GM12878 (cell line): ENCODE data around the gene DIAPH3. TPM values are rescaled to one million over a fixed set of nuclear protein-coding genes. Genes with fewer than 3 reads are reported as not detected.

Experiments
- ATAC-seq: fragments of 200-7000 bp; cut with Tn5 transposase; 3 replicates; pipeline ENCODE4 v1.9.1; 2020; ENCODE audit warnings: mild to moderate bottlenecking, moderate library complexity
- BruUV-seq: library from RNA; stranded (reverse); fragments of 400-500 nt; replicated peaks from 2 replicates; lab custom pipeline; 2021; lab: Mats Ljungman, UMichigan
- CTCF ChIA-PET: fragments of 300-600 bp; sonication (Branson Sonifier 250); formaldehyde crosslinking; extraction: SDS; loops from one replicate; lab custom pipeline; 2021; ENCODE audit warnings: inconsistent platforms; lab: Yijun Ruan, JAX
- POLR2A ChIA-PET: fragments of 350-600 bp; formaldehyde crosslinking; extraction: SDS; loops from one replicate; lab custom pipeline; 2021; ENCODE audit warnings: inconsistent platforms; lab: Charles Lee
- RAD21 ChIA-PET: fragments of 300-600 bp; sonication (Branson Sonifier 250); formaldehyde crosslinking; loops from one replicate; lab custom pipeline; 2023; ENCODE audit warnings: antibody characterized with exemption; ENCODE audit not compliant: unreplicated experiment; lab: Charles Lee
- SMC1A ChIA-PET: fragments of 300-600 bp; sonication (Branson Sonifier 250); formaldehyde crosslinking; loops from one replicate; lab custom pipeline; 2023; ENCODE audit not compliant: unreplicated experiment, uncharacterized antibody; lab: Charles Lee
- DNase-seq: peaks from one replicate; pipeline ENCODE4 v3.0.0-alpha.2; 2011; ENCODE audit warnings: low read depth, low spot score
- FAIRE-seq: peaks from 3 replicates; lab custom pipeline; 2011; peaks lifted over from hg19 to GRCh38; lab: Jason Lieb, UNC
- H2AFZ ChIP-seq: 2 replicates; pipeline ENCODE4 v1.6.0; 2011; ENCODE audit warnings: low read depth, low read length, control low read depth; ENCODE audit not compliant: control insufficient read depth
- H3K27ac ChIP-seq: 2 replicates; pipeline ENCODE4 v1.5.1; 2011; ENCODE audit warnings: control low read depth; ENCODE audit not compliant: control insufficient read depth, insufficient read depth
- H3K27me3 ChIP-seq, 2 experiments: replicated peaks in 1 of 2; 2 replicates each; pipeline versions ENCODE4 v1.6.0 to v1.6.1; 2011; ENCODE audit warnings: low read length in 1 of 2; ENCODE audit not compliant: control insufficient read depth in 2 of 2, insufficient read depth in 2 of 2
- H3K36me3 ChIP-seq, 2 experiments: 2 replicates each; pipeline ENCODE4 v1.5.1; 2011; ENCODE audit warnings: low read length in 1 of 2; ENCODE audit not compliant: control insufficient read depth in 2 of 2, insufficient read depth in 2 of 2
- H3K4me1 ChIP-seq: 2 replicates; pipeline ENCODE4 v1.6.1; 2011; ENCODE audit warnings: mild to moderate bottlenecking, low read length, moderate library complexity, mixed read lengths; ENCODE audit not compliant: control insufficient read depth, insufficient read depth
- H3K4me2 ChIP-seq: 2 replicates; pipeline ENCODE4 v1.6.0; 2011; ENCODE audit warnings: control low read depth; ENCODE audit not compliant: control insufficient read depth, insufficient read depth
- H3K4me3 ChIP-seq: fragments of 200-600 bp; sonication (generic); 2 replicates; pipeline ENCODE4 v1.5.1; 2016
- H3K79me2 ChIP-seq: 2 replicates; pipeline ENCODE4 v1.6.0; 2011; ENCODE audit warnings: low read length; ENCODE audit not compliant: control insufficient read depth, insufficient read depth
- H3K9ac ChIP-seq: 2 replicates; pipeline ENCODE4 v1.8.0; 2011; ENCODE audit warnings: low read length, control low read depth, mixed read lengths; ENCODE audit not compliant: control insufficient read depth, insufficient read depth
- H3K9me3 ChIP-seq: replicated peaks from 3 replicates; pipeline ENCODE4 v1.5.1; 2011; ENCODE audit warnings: mild to moderate bottlenecking, low read length; ENCODE audit not compliant: control insufficient read depth, insufficient read depth
- H4K20me1 ChIP-seq: 2 replicates; pipeline ENCODE4 v1.6.0; 2011; ENCODE audit not compliant: control insufficient read depth, insufficient read depth
- BRCA1 ChIP-seq: IDR thresholded peaks from 2 replicates; pipeline ENCODE4 v1.6.1; 2011; ENCODE audit warnings: low read depth, low read length, improper control_type of control experiment
- CBX5 ChIP-seq: sonication (generic); IDR thresholded peaks from 2 replicates; pipeline ENCODE4 v1.6.1; 2016; ENCODE audit warnings: low read depth, moderate library complexity, mild to moderate bottlenecking, inconsistent platforms
- CREM ChIP-seq: IDR thresholded peaks from 2 replicates; pipeline ENCODE4 v1.6.1; 2014; ENCODE audit warnings: antibody characterized with exemption, low read depth
- ELK1 ChIP-seq: IDR thresholded peaks from 2 replicates; pipeline ENCODE4 v1.6.1; 2012; ENCODE audit warnings: low read depth, low read length, improper control_type of control experiment
- ESRRA ChIP-seq: IDR thresholded peaks from 2 replicates; pipeline ENCODE4 v1.6.1; 2012; ENCODE audit warnings: mild to moderate bottlenecking, low read length, improper control_type of control experiment
- FOXM1 ChIP-seq: IDR thresholded peaks from 2 replicates; pipeline ENCODE4 v1.6.1; 2012; ENCODE audit warnings: low read depth, mild to moderate bottlenecking, inconsistent platforms, low read length, moderate library complexity
- HCFC1 ChIP-seq: fragments of 150-350 bp; IDR thresholded peaks from 2 replicates; pipeline ENCODE4 v1.6.1; 2014; ENCODE audit warnings: low read length
- IKZF2 ChIP-seq, 2 experiments: fragments of 450-650 bp; IDR thresholded peaks; 2 replicates each; pipeline ENCODE4 v1.6.1; 2017; ENCODE audit warnings: mild to moderate bottlenecking in 2 of 2, moderate library complexity in 2 of 2
- NR2C1 ChIP-seq: fragments of 450-650 bp; IDR thresholded peaks from 2 replicates; pipeline ENCODE4 v1.6.1; 2017; ENCODE audit warnings: antibody characterized with exemption, mild to moderate bottlenecking, moderate library complexity
- TBL1XR1 ChIP-seq: IDR thresholded peaks from 2 replicates; pipeline ENCODE4 v1.6.1; 2012; ENCODE audit warnings: low read depth, low read length, improper control_type of control experiment
- YY1 ChIP-seq: IDR thresholded peaks from 2 replicates; pipeline ENCODE4 v1.6.1; 2011; ENCODE audit warnings: low read depth, mild to moderate bottlenecking, low read length
- ZBED1 ChIP-seq: IDR thresholded peaks from 2 replicates; pipeline ENCODE4 v1.6.1; 2016; ENCODE audit warnings: borderline replicate concordance
- whole genome bisulfite sequencing: methylation state at CpG from one replicate; pipeline ENCODE4 v1.1.6; 2016; ENCODE audit warnings: low lambda C conversion rate; ENCODE audit not compliant: insufficient replicate concordance, insufficient coverage; ENCODE audit errors: missing lambda C conversion rate; 5-methylcytosine and 5-hydroxymethylcytosine counted together
- in situ Hi-C: fragments of 300-500 bp; cut with MboI; formaldehyde crosslinking; loops from 9 replicates; pipeline ENCODE4 v1.14.3; 2018; ENCODE audit warnings: mixed read lengths
- intact Hi-C: fragments of 100-400 bp; cut with micrococcal nuclease; formaldehyde crosslinking; loops from one replicate; pipeline ENCODE4 v1.14.2; 2022; ENCODE audit not compliant: unreplicated experiment
- polyA plus RNA-seq, 11 experiments: library from polyadenylated mRNA; depleted of rRNA in 4 of 11; unstranded in 6 of 11; stranded (reverse) in 5 of 11; fragments of >200 nt; fragmentation: Nextera tagmentation in 4 of 11; fragmentation: Illumina TruSeq in 1 of 11; extraction: Ambion mirVana in 4 of 11; extraction: Trizol in 1 of 11; gene quantifications; 1 replicate in 1 of 11; 2 replicates in 10 of 11; pipeline versions ENCODE4 v1.2.1 to v1.2.3, GENCODE V29; 2011 to 2016; ENCODE audit warnings: inconsistent platforms in 2 of 11, missing spikeins in 2 of 11, low read depth in 1 of 11
- total RNA-seq, 4 experiments: library from RNA; depleted of rRNA in 3 of 4; stranded (reverse); fragments of >200 nt in 3 of 4; fragmentation: Illumina TruSeq in 1 of 4; extraction: Trizol in 1 of 4; gene quantifications; 2 replicates each; pipeline versions ENCODE4 v1.2.1 to v1.2.3, GENCODE V29; 2013 to 2021
- TF ChIP-seq, protein P1 (sequence below): fragments of 450-650 bp; IDR thresholded peaks from 2 replicates; pipeline ENCODE4 v1.6.1; 2017; ENCODE audit warnings: mild to moderate bottlenecking
- TF ChIP-seq, protein P2 (sequence below): fragments of 450-650 bp; IDR thresholded peaks from 2 replicates; pipeline ENCODE4 v1.6.1; 2016; ENCODE audit warnings: mild to moderate bottlenecking

The DIAPH3 gene
- total and polyA plus RNA-seq, 10 of the 15 experiments (the other 5 are each of a cell fraction or from before 2014, with no cell fraction given), result 10.1 to 25.2 (median 15.4) TPM

- Histone ChIP-seq H3K9me3 (peaks cover 9% of the 10 kb centered on the region), H3K27ac (no peak overlapping the region), H3K4me2 (no peak overlapping the region), H3K36me3 (peaks cover 2 to 8% of the 10 kb centered on the region in 2 experiments; a peak in 3 of 4 replicates), H3K9ac (no peak overlapping the region), H2AFZ (no peak overlapping the region), H3K79me2 (no peaks in the 10 kb centered on the region), H3K4me3 (no peak overlapping the region), H3K27me3 (no peaks in the 10 kb centered on the region), H3K4me1 (no peaks in the 10 kb centered on the region), H4K20me1 (no peaks in the 10 kb centered on the region)
- ATAC-seq (no peak), FAIRE-seq (peak; percentile 41), DNase-seq (no peak)
- SMC1A ChIA-PET, result no interaction called here
- CTCF ChIA-PET, result interaction anchor here (1.0 kb wide), 1 partner anchor 10 kb away, joined by 3 read pairs; no protein-coding TSS in a partner anchor
- POLR2A ChIA-PET, result interaction anchor here (0.7 kb wide), 1 partner anchor 27 kb away, joined by 4 read pairs; no protein-coding TSS in a partner anchor
- WGBS, result 100% methylated on average over 1 of the region's 1 CpG
- intact Hi-C loops (no loop called here), in situ Hi-C loops (no loop called here)
- no TSS peak for BruUV-seq
- TF ChIP-seq CBX5 (peak; percentile 93), ESRRA (no peak)
- RAD21 ChIA-PET, result interaction anchor here (0.6 kb wide), 1 partner anchor 269 kb away, joined by 3 read pairs; no protein-coding TSS in a partner anchor
These were observed 49.2 kb downstream of the DIAPH3 start for GRCh38 chr13:60114499-60115028.

- ChIA-PET RAD21 (no interaction called here), SMC1A (interaction anchor here (0.9 to 2.1 kb wide), 6 partner anchors 13 to 52 kb away, joined by 3 to 5 read pairs (median 3); no protein-coding TSS in a partner anchor)
- 100% methylated on average over 1 of the region's 1 CpG for WGBS
- TF ChIP-seq ELK1 (no peak), BRCA1 (no peak), IKZF2 (IDR thresholded peaks at IDR 0.05) (no peak), HCFC1 (no peak), NR2C1 (no peak), TBL1XR1 (no peak), YY1 (no peak), FOXM1 (no peak), ZBED1 (no peak), CREM (no peak), ESRRA (no peak)
- TF ChIP-seq, protein P1, sequence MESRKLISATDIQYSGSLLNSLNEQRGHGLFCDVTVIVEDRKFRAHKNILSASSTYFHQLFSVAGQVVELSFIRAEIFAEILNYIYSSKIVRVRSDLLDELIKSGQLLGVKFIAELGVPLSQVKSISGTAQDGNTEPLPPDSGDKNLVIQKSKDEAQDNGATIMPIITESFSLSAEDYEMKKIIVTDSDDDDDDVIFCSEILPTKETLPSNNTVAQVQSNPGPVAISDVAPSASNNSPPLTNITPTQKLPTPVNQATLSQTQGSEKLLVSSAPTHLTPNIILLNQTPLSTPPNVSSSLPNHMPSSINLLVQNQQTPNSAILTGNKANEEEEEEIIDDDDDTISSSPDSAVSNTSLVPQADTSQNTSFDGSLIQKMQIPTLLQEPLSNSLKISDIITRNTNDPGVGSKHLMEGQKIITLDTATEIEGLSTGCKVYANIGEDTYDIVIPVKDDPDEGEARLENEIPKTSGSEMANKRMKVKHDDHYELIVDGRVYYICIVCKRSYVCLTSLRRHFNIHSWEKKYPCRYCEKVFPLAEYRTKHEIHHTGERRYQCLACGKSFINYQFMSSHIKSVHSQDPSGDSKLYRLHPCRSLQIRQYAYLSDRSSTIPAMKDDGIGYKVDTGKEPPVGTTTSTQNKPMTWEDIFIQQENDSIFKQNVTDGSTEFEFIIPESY, result no peak
- TF ChIP-seq, protein P2, sequence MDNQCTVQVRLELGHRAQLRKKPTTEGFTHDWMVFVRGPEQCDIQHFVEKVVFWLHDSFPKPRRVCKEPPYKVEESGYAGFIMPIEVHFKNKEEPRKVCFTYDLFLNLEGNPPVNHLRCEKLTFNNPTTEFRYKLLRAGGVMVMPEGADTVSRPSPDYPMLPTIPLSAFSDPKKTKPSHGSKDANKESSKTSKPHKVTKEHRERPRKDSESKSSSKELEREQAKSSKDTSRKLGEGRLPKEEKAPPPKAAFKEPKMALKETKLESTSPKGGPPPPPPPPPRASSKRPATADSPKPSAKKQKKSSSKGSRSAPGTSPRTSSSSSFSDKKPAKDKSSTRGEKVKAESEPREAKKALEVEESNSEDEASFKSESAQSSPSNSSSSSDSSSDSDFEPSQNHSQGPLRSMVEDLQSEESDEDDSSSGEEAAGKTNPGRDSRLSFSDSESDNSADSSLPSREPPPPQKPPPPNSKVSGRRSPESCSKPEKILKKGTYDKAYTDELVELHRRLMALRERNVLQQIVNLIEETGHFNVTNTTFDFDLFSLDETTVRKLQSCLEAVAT, result no peak
These were observed 51.0 kb downstream of the DIAPH3 start for GRCh38 chr13:60112771-60113170.

More at GRCh38 chr13:60112771-60113170, 51.0 kb downstream of the DIAPH3 start:
- CTCF ChIA-PET, result interaction anchor here (1.5 kb wide), 1 partner anchor 9 kb away, joined by 4 read pairs; no protein-coding TSS in a partner anchor
- Histone ChIP-seq H2AFZ (no peak overlapping the region), H3K9me3 (peaks cover 9% of the 10 kb centered on the region), H3K9ac (no peak overlapping the region), H3K27me3 (no peaks in the 10 kb centered on the region), H3K4me3 (no peak overlapping the region), H3K79me2 (no peaks in the 10 kb centered on the region), H3K36me3 (peaks cover 2 to 8% of the 10 kb centered on the region in 2 experiments; a peak in 3 of 4 replicates), H3K4me1 (no peaks in the 10 kb centered on the region), H3K27ac (no peak overlapping the region), H3K4me2 (no peak overlapping the region), H4K20me1 (no peaks in the 10 kb centered on the region)
- in situ Hi-C loops (no loop called here), intact Hi-C loops (no loop called here)
- POLR2A ChIA-PET, result interaction anchor here (0.5 kb wide), 1 partner anchor 8 kb away, joined by 3 read pairs; no protein-coding TSS in a partner anchor
- DNase-seq (no peak), ATAC-seq (no peak), FAIRE-seq (no peak)
- no TSS peak for BruUV-seq
